ENCODE measurements around the gene PTPRC. TPM values are rescaled to one million over a fixed set of nuclear protein-coding genes. Genes with fewer than 3 reads are reported as not detected.

PTPRC gene
- polyA plus RNA-seq, 2 of the 4 experiments (the other 2 are of a cell fraction) = not detected

DNA sequence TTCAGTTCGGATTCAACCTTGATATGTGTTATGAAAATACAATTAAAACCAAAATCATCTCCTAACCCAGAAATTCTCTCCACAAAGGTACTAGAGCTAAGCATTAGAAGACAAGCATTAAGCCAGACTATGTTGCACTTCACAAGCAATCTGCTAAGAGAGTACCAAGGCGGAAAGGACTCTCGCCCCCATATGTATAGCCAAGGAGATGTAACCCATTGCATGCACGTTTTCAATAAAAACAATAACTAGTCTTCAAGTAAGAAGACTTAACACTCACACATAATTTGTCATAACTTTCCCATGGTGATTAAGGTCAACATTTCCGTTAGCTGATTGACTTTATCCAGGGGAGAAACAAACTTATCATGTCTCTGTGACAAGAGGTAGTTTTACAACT, 27.6 kb upstream of the PTPRC start:
- no peak for TF ChIP-seq KDM5A (IDR thresholded peaks at IDR 0.05)
- no peak for TF ChIP-seq RAD21 (conservative IDR thresholded peaks at IDR 0.05 in 1 of 2, IDR thresholded peaks at IDR 0.05 in 1 of 2)
- TF ChIP-seq FOXS1 (CRISPR knock-in tag; IDR thresholded peaks at IDR 0.05) = no peak
- TF ChIP-seq MAFK (IDR thresholded peaks at IDR 0.05; ENCODE audit: partially characterized antibody) = no peak
- TF ChIP-seq HDAC2 (IDR thresholded peaks at IDR 0.05) = no peak
- no peak for TF ChIP-seq TP53 (CRISPR knock-in tag; IDR thresholded peaks at IDR 0.05)
- TF ChIP-seq, protein P1, sequence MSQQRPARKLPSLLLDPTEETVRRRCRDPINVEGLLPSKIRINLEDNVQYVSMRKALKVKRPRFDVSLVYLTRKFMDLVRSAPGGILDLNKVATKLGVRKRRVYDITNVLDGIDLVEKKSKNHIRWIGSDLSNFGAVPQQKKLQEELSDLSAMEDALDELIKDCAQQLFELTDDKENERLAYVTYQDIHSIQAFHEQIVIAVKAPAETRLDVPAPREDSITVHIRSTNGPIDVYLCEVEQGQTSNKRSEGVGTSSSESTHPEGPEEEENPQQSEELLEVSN (IDR thresholded peaks at IDR 0.05; ENCODE audit: borderline replicate concordance, low read depth) = no peak
- no peak for TF ChIP-seq RFX5 (IDR thresholded peaks at IDR 0.05)
- TF ChIP-seq EHF (CRISPR knock-in tag; IDR thresholded peaks at IDR 0.05) = no peak
- TF ChIP-seq, protein P2, sequence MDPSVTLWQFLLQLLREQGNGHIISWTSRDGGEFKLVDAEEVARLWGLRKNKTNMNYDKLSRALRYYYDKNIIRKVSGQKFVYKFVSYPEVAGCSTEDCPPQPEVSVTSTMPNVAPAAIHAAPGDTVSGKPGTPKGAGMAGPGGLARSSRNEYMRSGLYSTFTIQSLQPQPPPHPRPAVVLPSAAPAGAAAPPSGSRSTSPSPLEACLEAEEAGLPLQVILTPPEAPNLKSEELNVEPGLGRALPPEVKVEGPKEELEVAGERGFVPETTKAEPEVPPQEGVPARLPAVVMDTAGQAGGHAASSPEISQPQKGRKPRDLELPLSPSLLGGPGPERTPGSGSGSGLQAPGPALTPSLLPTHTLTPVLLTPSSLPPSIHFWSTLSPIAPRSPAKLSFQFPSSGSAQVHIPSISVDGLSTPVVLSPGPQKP (IDR thresholded peaks at IDR 0.05; ENCODE audit: low read depth, low read length) = no peak
- TF ChIP-seq POLR2AphosphoS2 (conservative IDR thresholded peaks at IDR 0.05; ENCODE audit: low read length) = no peak
- TF ChIP-seq GATA3 (IDR thresholded peaks at IDR 0.05; ENCODE audit: borderline replicate concordance) = no peak
- no peak for TF ChIP-seq KDM1A (IDR thresholded peaks at IDR 0.05; ENCODE audit: low read depth)
- ChIA-PET POLR2A (no interaction called here), CTCF (interaction anchor here (0.9 kb wide), 1 partner anchor 75 kb away, joined by 3 read pairs; no protein-coding TSS in a partner anchor)
- H3K27ac ChIP-seq = no peak overlapping the region
- H3K4me3 ChIP-seq = no peak overlapping the region
- ATAC-seq (no peak), FAIRE-seq (no peak), DNase-seq (ENCODE audit: low read depth in 1 of 2, low spot score in 1 of 2) (no peak)
- no peaks in the 10 kb centered on the region for H3K4me1 ChIP-seq
- no peaks in the 10 kb centered on the region for H3K9me3 ChIP-seq
- WGBS (ENCODE audit: missing lambda C conversion rate) = 50% methylated on average over 5 of the region's 5 CpGs
- H3K4me2 ChIP-seq = no peak overlapping the region

DNA sequence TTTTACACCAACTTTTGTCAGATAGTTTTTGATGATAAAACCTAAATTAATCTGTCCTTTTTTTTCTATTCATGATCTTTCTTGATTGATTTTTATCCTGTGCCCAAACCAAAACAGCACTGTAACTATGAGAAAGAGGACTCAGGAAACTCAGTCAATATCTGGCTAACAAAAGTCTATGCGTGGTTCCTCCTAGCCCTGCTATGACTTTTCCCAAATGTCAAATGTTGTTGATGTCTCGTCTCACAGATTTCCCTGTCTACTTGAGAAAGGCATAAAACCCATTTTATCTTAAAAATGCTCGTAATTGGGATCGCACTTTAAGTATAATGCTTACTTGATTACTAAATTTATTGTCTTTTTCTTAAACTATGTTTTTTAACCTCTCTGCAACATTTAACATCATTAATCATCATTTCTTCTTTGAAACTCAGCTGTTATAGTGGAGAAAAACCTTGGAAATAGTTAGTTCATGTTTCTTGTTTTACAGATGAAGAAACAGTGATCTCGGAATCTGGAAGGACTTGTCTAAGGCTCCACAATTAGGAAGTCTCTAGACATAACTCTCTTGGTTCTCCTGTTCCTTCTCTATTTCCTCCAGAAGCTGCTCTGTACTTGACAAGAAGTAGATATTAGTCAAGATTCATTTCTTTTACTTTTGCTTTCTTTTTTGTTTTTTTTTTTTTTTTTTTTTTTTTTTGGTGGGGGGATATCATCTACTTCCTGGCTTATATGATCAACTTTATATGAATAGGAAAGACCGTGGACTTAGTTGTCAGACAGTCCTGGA, 26.2 kb upstream of the PTPRC start:
- no peak for DNase-seq (ENCODE audit: low read depth in 1 of 2, low spot score in 1 of 2)
- Histone ChIP-seq H3K4me2 (no peak overlapping the region), H3K9me3 (no peaks in the 10 kb centered on the region), H3K27ac (no peak overlapping the region), H3K4me3 (no peak overlapping the region), H3K4me1 (no peaks in the 10 kb centered on the region)
- WGBS (ENCODE audit: missing lambda C conversion rate) = 56% methylated on average over 6 of the region's 6 CpGs
- ChIA-PET POLR2A (no interaction called here), CTCF (no interaction called here)
- no peak for ATAC-seq
- TF ChIP-seq, protein P3, sequence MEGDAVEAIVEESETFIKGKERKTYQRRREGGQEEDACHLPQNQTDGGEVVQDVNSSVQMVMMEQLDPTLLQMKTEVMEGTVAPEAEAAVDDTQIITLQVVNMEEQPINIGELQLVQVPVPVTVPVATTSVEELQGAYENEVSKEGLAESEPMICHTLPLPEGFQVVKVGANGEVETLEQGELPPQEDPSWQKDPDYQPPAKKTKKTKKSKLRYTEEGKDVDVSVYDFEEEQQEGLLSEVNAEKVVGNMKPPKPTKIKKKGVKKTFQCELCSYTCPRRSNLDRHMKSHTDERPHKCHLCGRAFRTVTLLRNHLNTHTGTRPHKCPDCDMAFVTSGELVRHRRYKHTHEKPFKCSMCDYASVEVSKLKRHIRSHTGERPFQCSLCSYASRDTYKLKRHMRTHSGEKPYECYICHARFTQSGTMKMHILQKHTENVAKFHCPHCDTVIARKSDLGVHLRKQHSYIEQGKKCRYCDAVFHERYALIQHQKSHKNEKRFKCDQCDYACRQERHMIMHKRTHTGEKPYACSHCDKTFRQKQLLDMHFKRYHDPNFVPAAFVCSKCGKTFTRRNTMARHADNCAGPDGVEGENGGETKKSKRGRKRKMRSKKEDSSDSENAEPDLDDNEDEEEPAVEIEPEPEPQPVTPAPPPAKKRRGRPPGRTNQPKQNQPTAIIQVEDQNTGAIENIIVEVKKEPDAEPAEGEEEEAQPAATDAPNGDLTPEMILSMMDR (IDR thresholded peaks at IDR 0.05) = no peak
- TF ChIP-seq NFE2L2 (conservative IDR thresholded peaks at IDR 0.05; ENCODE audit: low read length) (no peak), POLR2AphosphoS2 (conservative IDR thresholded peaks at IDR 0.05; ENCODE audit: low read length) (no peak), SREBF2 (IDR thresholded peaks at IDR 0.05) (no peak), RNF2 (IDR thresholded peaks at IDR 0.05; ENCODE audit: borderline replicate concordance, low read depth) (no peak), EP300 (IDR thresholded peaks at IDR 0.05) (no peak), HOXB5 (CRISPR knock-in tag; IDR thresholded peaks at IDR 0.05) (no peak), TP53 (CRISPR knock-in tag; IDR thresholded peaks at IDR 0.05) (no peak), NR3C1 (IDR thresholded peaks at IDR 0.05) (no peak)
- TF ChIP-seq, protein P4, sequence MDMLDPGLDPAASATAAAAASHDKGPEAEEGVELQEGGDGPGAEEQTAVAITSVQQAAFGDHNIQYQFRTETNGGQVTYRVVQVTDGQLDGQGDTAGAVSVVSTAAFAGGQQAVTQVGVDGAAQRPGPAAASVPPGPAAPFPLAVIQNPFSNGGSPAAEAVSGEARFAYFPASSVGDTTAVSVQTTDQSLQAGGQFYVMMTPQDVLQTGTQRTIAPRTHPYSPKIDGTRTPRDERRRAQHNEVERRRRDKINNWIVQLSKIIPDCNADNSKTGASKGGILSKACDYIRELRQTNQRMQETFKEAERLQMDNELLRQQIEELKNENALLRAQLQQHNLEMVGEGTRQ (IDR thresholded peaks at IDR 0.05) = no peak
- TF ChIP-seq, protein P1 (IDR thresholded peaks at IDR 0.05; ENCODE audit: borderline replicate concordance, low read depth) = no peak
- FAIRE-seq = peak; percentile 54
